ENCODE measurements around the gene PHACTR4.
"Not testable (repeated sequence)": the region's sequence is repeated elsewhere in the genome, so short reads cannot be mapped to it uniquely, and the experiment has no call there.

Gene PHACTR4

DNA sequence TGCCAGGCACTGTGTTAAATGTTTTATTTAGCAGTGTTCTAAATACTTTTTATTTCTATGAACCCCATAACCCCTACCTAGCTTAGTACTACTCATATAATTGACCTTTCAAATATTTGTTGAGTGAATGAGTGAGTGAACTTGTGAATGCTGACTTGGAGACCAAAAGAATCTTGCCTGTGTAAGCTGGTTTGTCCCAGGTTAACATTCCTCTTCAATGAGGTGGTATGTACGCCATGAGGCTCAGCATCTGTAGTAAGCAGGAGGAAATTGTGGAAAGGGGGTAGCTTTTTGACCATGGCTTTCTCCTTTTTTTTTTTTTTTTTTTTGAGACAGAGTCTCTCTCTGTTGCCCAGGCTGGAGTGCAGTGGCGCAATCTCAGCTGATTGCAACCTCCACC, 26.1 kb upstream of the PHACTR4 start:
- CTCF ChIA-PET = interaction anchor here (1.3 to 1.8 kb wide), 4 partner anchors 16 to 95 kb away, joined by 3 to 9 read pairs (median 6); no protein-coding TSS in a partner anchor
- TF ChIP-seq, protein P1, sequence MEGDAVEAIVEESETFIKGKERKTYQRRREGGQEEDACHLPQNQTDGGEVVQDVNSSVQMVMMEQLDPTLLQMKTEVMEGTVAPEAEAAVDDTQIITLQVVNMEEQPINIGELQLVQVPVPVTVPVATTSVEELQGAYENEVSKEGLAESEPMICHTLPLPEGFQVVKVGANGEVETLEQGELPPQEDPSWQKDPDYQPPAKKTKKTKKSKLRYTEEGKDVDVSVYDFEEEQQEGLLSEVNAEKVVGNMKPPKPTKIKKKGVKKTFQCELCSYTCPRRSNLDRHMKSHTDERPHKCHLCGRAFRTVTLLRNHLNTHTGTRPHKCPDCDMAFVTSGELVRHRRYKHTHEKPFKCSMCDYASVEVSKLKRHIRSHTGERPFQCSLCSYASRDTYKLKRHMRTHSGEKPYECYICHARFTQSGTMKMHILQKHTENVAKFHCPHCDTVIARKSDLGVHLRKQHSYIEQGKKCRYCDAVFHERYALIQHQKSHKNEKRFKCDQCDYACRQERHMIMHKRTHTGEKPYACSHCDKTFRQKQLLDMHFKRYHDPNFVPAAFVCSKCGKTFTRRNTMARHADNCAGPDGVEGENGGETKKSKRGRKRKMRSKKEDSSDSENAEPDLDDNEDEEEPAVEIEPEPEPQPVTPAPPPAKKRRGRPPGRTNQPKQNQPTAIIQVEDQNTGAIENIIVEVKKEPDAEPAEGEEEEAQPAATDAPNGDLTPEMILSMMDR (IDR thresholded peaks at IDR 0.05; ENCODE audit: control extremely low read depth, extremely low read depth, low read depth, missing control alignments) = no peak
- POLR2A ChIA-PET = interaction anchor here (0.5 to 0.6 kb wide), 2 partner anchors 190 to 306 kb away, joined by 3 to 6 read pairs; no protein-coding TSS in a partner anchor
- no peak for DNase-seq (ENCODE audit: extremely low spot score)

GRCh38 chr1:28353248-28353810, 16.2 kb upstream of the PHACTR4 start:
- CTCF ChIA-PET = interaction anchor here (0.9 to 2.8 kb wide), 6 partner anchors 10 to 680 kb away, joined by 3 to 11 read pairs (median 4); no protein-coding TSS in a partner anchor
- DNase-seq (ENCODE audit: extremely low spot score); POLR2A ChIA-PET: not testable (repeated sequence)

GRCh38 chr1:28354121-28354520, 15.4 kb upstream of the PHACTR4 start:
- ChIA-PET POLR2A (interaction anchor here (0.6 kb wide), 1 partner anchor 137 kb away, joined by 3 read pairs; no protein-coding TSS in a partner anchor), CTCF (interaction anchor here (0.9 to 2.8 kb wide), 9 partner anchors 9 to 523 kb away, joined by 3 to 11 read pairs (median 5); no protein-coding TSS in a partner anchor)
- TF ChIP-seq, protein P1 (IDR thresholded peaks at IDR 0.05; ENCODE audit: control extremely low read depth, extremely low read depth, low read depth, missing control alignments) = no peak
- no peak for DNase-seq (ENCODE audit: extremely low spot score)

- ChIA-PET CTCF (interaction anchor here (0.7 to 3.9 kb wide), 16 partner anchors 10 to 518 kb away, joined by 3 to 44 read pairs (median 7); partner anchors contain the start of genes MED18 and PHACTR4), POLR2A (no interaction called here)
- TF ChIP-seq, protein P1 (IDR thresholded peaks at IDR 0.05; ENCODE audit: control extremely low read depth, extremely low read depth, low read depth, missing control alignments) = no peak
- DNase-seq (ENCODE audit: extremely low spot score) = no peak
Measured at GRCh38 chr1:28358716-28359115, 10.8 kb upstream of the PHACTR4 start.

GRCh38 chr1:28359592-28360239, 9.8 kb upstream of the PHACTR4 start:
- POLR2A ChIA-PET = no interaction called here
- TF ChIP-seq, protein P1 (IDR thresholded peaks at IDR 0.05; ENCODE audit: control extremely low read depth, extremely low read depth, low read depth, missing control alignments) = peak; percentile 57
- CTCF ChIA-PET = interaction anchor here (0.7 to 3.9 kb wide), 42 partner anchors 9 to 1363 kb away, joined by 3 to 44 read pairs (median 4); partner anchors contain the start of genes MED18, PHACTR4 and RCC1
- DNase-seq (ENCODE audit: extremely low spot score) = peak; percentile 69

DNA sequence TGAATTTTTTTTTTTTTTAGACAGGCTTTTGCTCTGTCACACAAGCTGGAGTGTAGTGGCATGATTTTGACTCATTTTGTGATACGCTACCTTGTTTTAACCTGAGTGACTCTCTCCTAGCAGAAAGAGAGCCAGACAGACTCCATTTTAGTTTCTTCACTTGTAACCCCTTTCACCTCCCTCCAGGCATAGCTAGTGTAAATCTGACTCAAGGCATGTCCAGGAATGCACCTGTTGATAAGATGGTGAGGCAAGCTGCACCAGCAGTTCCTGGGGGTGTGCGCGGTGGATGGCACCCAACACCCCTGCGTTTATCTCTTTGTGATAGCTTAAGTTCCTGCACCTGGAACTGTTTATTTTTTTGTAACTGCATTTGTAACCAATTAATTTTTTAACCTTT, 4.7 kb upstream of the PHACTR4 start:
- DNase-seq (ENCODE audit: extremely low spot score) = no peak
- TF ChIP-seq, protein P1 (IDR thresholded peaks at IDR 0.05; ENCODE audit: control extremely low read depth, extremely low read depth, low read depth, missing control alignments) = no peak
- CTCF ChIA-PET = interaction anchor here (0.8 to 2.8 kb wide), 4 partner anchors 11 to 517 kb away, joined by 3 to 11 read pairs (median 4); no protein-coding TSS in a partner anchor
- POLR2A ChIA-PET = interaction anchor here (0.6 kb wide), 1 partner anchor 285 kb away, joined by 4 read pairs; no protein-coding TSS in a partner anchor

Data from GM10248 (cell line).